ELF-1 (cell line): ENCODE results near the gene POU2F2.

Source experiments
- DNase-seq: peaks from one replicate; pipeline ENCODE4 v3.0.0-alpha.2; 2016; ENCODE audit warnings: low read depth, low spot score

Gene POU2F2

GRCh38 chr19:42154471-42155323 lies 22.5 kb upstream of the POU2F2 start:
- DNase-seq, result no peak

GRCh38 chr19:42153672-42154433 lies 21.6 kb upstream of the POU2F2 start:
- no peak for DNase-seq

GRCh38 chr19:42152910-42153671 lies 20.8 kb upstream of the POU2F2 start:
- no peak for DNase-seq

GRCh38 chr19:42151782-42152684 lies 19.8 kb upstream of the POU2F2 start:
- DNase-seq, result no peak

GRCh38 chr19:42150911-42151361 lies 18.7 kb upstream of the POU2F2 start:
- no peak for DNase-seq

- no peak for DNase-seq
Observed at GRCh38 chr19:42150364-42150763, 18.1 kb upstream of the POU2F2 start.

- no peak for DNase-seq
Observed at GRCh38 chr19:42149447-42150202, 17.4 kb upstream of the POU2F2 start.

GRCh38 chr19:42148266-42148665 lies 16.0 kb upstream of the POU2F2 start:
- no peak for DNase-seq

- peak; percentile 67 for DNase-seq
Observed at GRCh38 chr19:42143341-42144234, 11.3 kb upstream of the POU2F2 start.

GRCh38 chr19:42140125-42140754 lies 8.0 kb upstream of the POU2F2 start:
- DNase-seq, result peak; percentile 84

GRCh38 chr19:42134535-42135070 lies 2.4 kb upstream of the POU2F2 start:
- no peak for DNase-seq

GRCh38 chr19:42132851-42133528 lies 744 bp upstream of the POU2F2 start:
- peak; percentile 85 for DNase-seq

GRCh38 chr19:42131149-42132029 lies 857 bp downstream of the POU2F2 start:
- no peak for DNase-seq

- DNase-seq, result no peak
Observed at GRCh38 chr19:42130254-42130573, 2.0 kb downstream of the POU2F2 start.

- no peak for DNase-seq
Observed at GRCh38 chr19:42129399-42130253, 2.6 kb downstream of the POU2F2 start.

- DNase-seq, result no peak
Observed at GRCh38 chr19:42126574-42126973, 5.7 kb downstream of the POU2F2 start.
